H9 (cell line): Measurements from ENCODE around the gene GRID1. TPM values are rescaled to one million over a fixed set of nuclear protein-coding genes. Genes with fewer than 3 reads are reported as not detected.

Source experiments
- DNase-seq: peaks from one replicate; pipeline ENCODE4 v3.0.0-alpha.2; 2017
- H2AFZ ChIP-seq: one replicate; pipeline ENCODE4 v1.6.1; 2013; ENCODE audit warnings: mild to moderate bottlenecking, low read length, control low read depth, moderate library complexity
- H2AK5ac ChIP-seq: 2 replicates; pipeline ENCODE4 v1.6.1; 2013; ENCODE audit warnings: low read length, control low read depth, mixed read lengths; ENCODE audit not compliant: insufficient read length
- H2BK120ac ChIP-seq: one replicate; pipeline ENCODE4 v1.6.1; 2013; ENCODE audit warnings: low read depth, mild to moderate bottlenecking, low read length, control low read depth, inconsistent platforms; ENCODE audit not compliant: poor library complexity, severe bottlenecking
- H2BK12ac ChIP-seq: 2 replicates; pipeline ENCODE4 v1.6.1; 2013; ENCODE audit warnings: low read length, control low read depth, mixed read lengths, low read depth; ENCODE audit not compliant: insufficient read length
- H2BK15ac ChIP-seq: 2 replicates; pipeline ENCODE4 v1.6.1; 2013; ENCODE audit warnings: low read depth, low read length, control low read depth
- H2BK20ac ChIP-seq: one replicate; pipeline ENCODE4 v1.6.1; 2013; ENCODE audit warnings: low read depth, mild to moderate bottlenecking, low read length, control low read depth, inconsistent platforms; ENCODE audit not compliant: poor library complexity, severe bottlenecking
- H2BK5ac ChIP-seq: 2 replicates; pipeline ENCODE4 v1.6.1; 2013; ENCODE audit warnings: low read length, control low read depth, mixed read lengths; ENCODE audit not compliant: insufficient read length
- H3K14ac ChIP-seq: 2 replicates; pipeline ENCODE4 v1.6.1; 2013; ENCODE audit warnings: low read length, control low read depth; ENCODE audit not compliant: insufficient read depth
- H3K18ac ChIP-seq: 2 replicates; pipeline ENCODE4 v1.6.1; 2013; ENCODE audit warnings: low read depth, mild to moderate bottlenecking, mixed read lengths, low read length, control low read depth; ENCODE audit not compliant: insufficient read length
- H3K23ac ChIP-seq: 2 replicates; pipeline ENCODE4 v1.6.1; 2013; ENCODE audit warnings: low read length, control low read depth, mixed read lengths, low read depth; ENCODE audit not compliant: insufficient read length
- H3K23me2 ChIP-seq: 2 replicates; pipeline ENCODE4 v1.6.1; 2013; ENCODE audit warnings: low read depth, mild to moderate bottlenecking, mixed read lengths, low read length, control low read depth; ENCODE audit not compliant: insufficient read length, poor library complexity, severe bottlenecking
- H3K27ac ChIP-seq: 2 replicates; pipeline ENCODE4 v1.5.1; 2013; ENCODE audit warnings: low read length, control low read depth, mixed read lengths, low read depth; ENCODE audit not compliant: insufficient read length
- H3K27me3 ChIP-seq: 2 replicates; pipeline ENCODE4 v1.6.1; 2013; ENCODE audit warnings: low read length, control low read depth, inconsistent platforms; ENCODE audit not compliant: insufficient read depth
- H3K4ac ChIP-seq: 2 replicates; pipeline ENCODE4 v1.6.1; 2013; ENCODE audit warnings: low read depth, mild to moderate bottlenecking, control low read depth, inconsistent platforms, low read length, moderate library complexity
- H3K4me1 ChIP-seq: 2 replicates; pipeline ENCODE4 v1.6.1; 2013; ENCODE audit warnings: low read length, control low read depth, inconsistent platforms; ENCODE audit not compliant: insufficient read depth
- H3K4me2 ChIP-seq: 2 replicates; pipeline ENCODE4 v1.6.1; 2013; ENCODE audit warnings: low read length, control low read depth, mixed read lengths; ENCODE audit not compliant: insufficient read length, insufficient read depth
- H3K56ac ChIP-seq: 2 replicates; pipeline ENCODE4 v1.6.1; 2013; ENCODE audit warnings: low read depth, mild to moderate bottlenecking, mixed read lengths, low read length, control low read depth; ENCODE audit not compliant: insufficient read length
- H3K79me1 ChIP-seq: 2 replicates; pipeline ENCODE4 v1.6.1; 2013; ENCODE audit warnings: low read depth, mild to moderate bottlenecking, moderate library complexity, low read length, control low read depth, inconsistent platforms; ENCODE audit not compliant: insufficient read depth, poor library complexity, severe bottlenecking
- H3K79me2 ChIP-seq: 2 replicates; pipeline ENCODE4 v1.6.1; 2013; ENCODE audit warnings: low read length, control low read depth, inconsistent platforms; ENCODE audit not compliant: insufficient read depth
- H3K9ac ChIP-seq: 2 replicates; pipeline ENCODE4 v1.6.1; 2013; ENCODE audit warnings: low read length, control low read depth, mixed read lengths; ENCODE audit not compliant: insufficient read length; ENCODE audit errors: extremely low read depth
- H3K9me3 ChIP-seq: one replicate; pipeline ENCODE4 v1.6.1; 2013; ENCODE audit warnings: low read depth, low read length, inconsistent platforms; ENCODE audit not compliant: control insufficient read depth
- H3T11ph ChIP-seq: one replicate; pipeline ENCODE4 v1.6.1; 2013; ENCODE audit warnings: mild to moderate bottlenecking, low read length, control low read depth, inconsistent platforms
- H4K20me1 ChIP-seq: one replicate; pipeline ENCODE4 v1.6.1; 2013; ENCODE audit not compliant: control insufficient read depth, insufficient read length, insufficient read depth
- H4K5ac ChIP-seq: 2 replicates; pipeline ENCODE4 v1.6.1; 2013; ENCODE audit warnings: low read depth, mild to moderate bottlenecking, mixed read lengths, low read length, control low read depth; ENCODE audit not compliant: insufficient read length
- H4K8ac ChIP-seq: replicated peaks from 2 replicates; pipeline ENCODE4 v1.6.1; 2013; ENCODE audit warnings: low read length, control low read depth, mixed read lengths, low read depth; ENCODE audit not compliant: insufficient read length
- H4K91ac ChIP-seq: 2 replicates; pipeline ENCODE4 v1.6.1; 2013; ENCODE audit warnings: low read depth, mild to moderate bottlenecking, moderate library complexity, mixed read lengths, low read length, control low read depth; ENCODE audit not compliant: insufficient read length
- H3K27ac Mint-ChIP-seq, 3 experiments: 2 replicates in 2 of 3; 3 replicates in 1 of 3; pipeline ENCODE4 v1.8.0; 2020 to 2021; ENCODE audit warnings: mixed read lengths in 3 of 3, mild to moderate bottlenecking in 1 of 3, moderate library complexity in 1 of 3
- H3K27me3 Mint-ChIP-seq: 2 replicates; pipeline ENCODE4 v1.8.0; 2021; ENCODE audit warnings: low read depth, mild to moderate bottlenecking, moderate library complexity, mixed read lengths
- H3K36me3 Mint-ChIP-seq, 3 experiments: 2 replicates in 2 of 3; 3 replicates in 1 of 3; pipeline ENCODE4 v1.8.0; 2020 to 2021; ENCODE audit warnings: low read depth in 3 of 3, mixed read lengths in 3 of 3; ENCODE audit not compliant: insufficient read depth in 1 of 3
- H3K4me1 Mint-ChIP-seq, 2 experiments: 2 replicates each; pipeline ENCODE4 v1.8.0; 2020; ENCODE audit warnings: mixed read lengths in 2 of 2
- H3K4me3 Mint-ChIP-seq, 2 experiments: 2 replicates in 1 of 2; 3 replicates in 1 of 2; pipeline ENCODE4 v1.8.0; 2020 to 2021; ENCODE audit warnings: mild to moderate bottlenecking in 2 of 2, mixed read lengths in 2 of 2, moderate library complexity in 1 of 2
- H3K9me3 Mint-ChIP-seq, 2 experiments: 2 replicates in 1 of 2; 3 replicates in 1 of 2; pipeline ENCODE4 v1.8.0; 2020; ENCODE audit warnings: mild to moderate bottlenecking in 2 of 2, mixed read lengths in 2 of 2, moderate library complexity in 1 of 2
- CTCF ChIP-seq: fragments of 200-600 bp; sonication (generic); conservative IDR thresholded peaks from 3 replicates; pipeline ENCODE4 v1.8.0; 2021; ENCODE audit warnings: antibody characterized with exemption, mild to moderate bottlenecking
- total RNA-seq: library from RNA; stranded (reverse); gene quantifications from 2 replicates; pipeline ENCODE4 v1.2.1, GENCODE V29; 2021

Gene GRID1
- total RNA-seq, 1 experiment from 2014 or later, result 0.35 TPM

GRCh38 chr10:85891472-85891871 is 475.1 kb downstream of the GRID1 start:
- Mint-ChIP-seq H3K36me3 (peaks cover 0 to 10% (median 8%) of the 10 kb centered on the region in 3 experiments; a peak in 5 of 7 replicates), H3K27ac (peak overlapping the region in 1 of 3 experiments; percentile 61; a peak in 2 of 7 replicates), H3K27me3 (no peaks in the 10 kb centered on the region), H3K4me1 (peaks cover 24 to 38% of the 10 kb centered on the region in 2 experiments), H3K9me3 (peaks cover 8 to 15% of the 10 kb centered on the region in 2 experiments), H3K4me3 (no peak overlapping the region)
- no peak overlapping the region for H4K5ac ChIP-seq
- peaks cover 2% of the 10 kb centered on the region; the same call in 1 of the 2 replicates for H3K4me1 ChIP-seq
- no peaks in the 10 kb centered on the region for H3K27me3 ChIP-seq
- no peak overlapping the region for H2AK5ac ChIP-seq
- no peak for TF ChIP-seq CTCF
- H3K23ac ChIP-seq, result no peak overlapping the region
- no peak overlapping the region for H2AFZ ChIP-seq
- no peak overlapping the region for H3K4ac ChIP-seq
- no peak overlapping the region for H3K27ac ChIP-seq
- H4K8ac ChIP-seq, result no peak overlapping the region
- no peak overlapping the region for H3K56ac ChIP-seq
- DNase-seq, result no peak
- no peak overlapping the region for H2BK15ac ChIP-seq
- H3K79me1 ChIP-seq, result no peaks in the 10 kb centered on the region
- no peak overlapping the region for H3K18ac ChIP-seq
- no peaks in the 10 kb centered on the region for H4K20me1 ChIP-seq
- no peak overlapping the region for H3K14ac ChIP-seq
- no peak overlapping the region for H2BK20ac ChIP-seq
- H4K91ac ChIP-seq, result no peak overlapping the region
- no peaks in the 10 kb centered on the region for H3K79me2 ChIP-seq
- H3K4me2 ChIP-seq, result no peak overlapping the region
- H3K23me2 ChIP-seq, result no peaks in the 10 kb centered on the region
- H3T11ph ChIP-seq, result no peak overlapping the region
- no peak overlapping the region for H3K9ac ChIP-seq
- no peak overlapping the region for H2BK12ac ChIP-seq
- H2BK120ac ChIP-seq, result no peak overlapping the region
- H3K9me3 ChIP-seq, result no peaks in the 10 kb centered on the region
- no peak overlapping the region for H2BK5ac ChIP-seq
